Activated CD8-positive, alpha-beta memory T cell treated with anti-CD3 and anti-CD28 coated beads, Interleukin-2, amount 10 ng/mL, durations not matched to agents 7 days and 5 days (primary cell): ENCODE data around the gene LDHAL6B. TPM values are rescaled to one million over a fixed set of nuclear protein-coding genes. Genes with fewer than 3 reads are reported as not detected.

Experiments
- ATAC-seq: fragments of 150-1000 bp; cut with Tn5 transposase; one replicate; pipeline ENCODE4 v1.10.0; 2021; ENCODE audit warnings: moderate library complexity
- CTCF ChIA-PET: fragments of 350-600 bp; sonication (Branson Sonifier 250); formaldehyde crosslinking; loops from one replicate; lab custom pipeline; 2021; ENCODE audit warnings: antibody characterized with exemption; lab: Charles Lee
- DNase-seq: peaks from one replicate; pipeline ENCODE4 v3.0.0-alpha.2; 2020
- H3K27ac Mint-ChIP-seq: one replicate; pipeline ENCODE4 v1.8.0; 2021; ENCODE audit warnings: mild to moderate bottlenecking, mixed read lengths
- H3K27me3 Mint-ChIP-seq: one replicate; pipeline ENCODE4 v1.8.0; 2021; ENCODE audit warnings: mixed read lengths
- H3K36me3 Mint-ChIP-seq: one replicate; pipeline ENCODE4 v1.8.0; 2021; ENCODE audit warnings: mild to moderate bottlenecking, mixed read lengths
- H3K4me1 Mint-ChIP-seq: one replicate; pipeline ENCODE4 v1.8.0; 2021; ENCODE audit warnings: mixed read lengths
- H3K4me3 Mint-ChIP-seq: one replicate; pipeline ENCODE4 v1.8.0; 2021; ENCODE audit warnings: mild to moderate bottlenecking, moderate library complexity, mixed read lengths
- H3K9me3 Mint-ChIP-seq: one replicate; pipeline ENCODE4 v1.8.0; 2022; ENCODE audit warnings: low read depth, mixed read lengths
- total RNA-seq, 2 experiments: library from RNA; stranded (reverse); gene quantifications; one replicate each; pipeline ENCODE4 v1.2.3, GENCODE V29; 2021

The LDHAL6B gene
- total RNA-seq, 2 experiments from 2014 or later, result not detected

- Mint-ChIP-seq H3K27me3 (no peaks in the 10 kb centered on the region), H3K4me3 (no peak overlapping the region), H3K4me1 (peaks cover 38% of the 10 kb centered on the region), H3K9me3 (no peaks in the 10 kb centered on the region), H3K27ac (no peak overlapping the region), H3K36me3 (peaks cover 23% of the 10 kb centered on the region)
- DNase-seq (no peak), ATAC-seq (no peak)
- CTCF ChIA-PET, result interaction anchor here (1.3 to 2.7 kb wide), 3 partner anchors 9 to 358 kb away, joined by 6 to 9 read pairs (median 8); no protein-coding TSS in a partner anchor
Measured at GRCh38 chr15:59170295-59171066, 36.2 kb upstream of the LDHAL6B start.

- Mint-ChIP-seq H3K4me3 (no peak overlapping the region), H3K4me1 (peaks cover 35% of the 10 kb centered on the region), H3K27ac (no peak overlapping the region), H3K27me3 (no peaks in the 10 kb centered on the region), H3K36me3 (peaks cover 19% of the 10 kb centered on the region), H3K9me3 (no peaks in the 10 kb centered on the region)
- DNase-seq, result no peak
- CTCF ChIA-PET, result interaction anchor here (1.3 to 2.7 kb wide), 2 partner anchors 10 to 358 kb away, joined by 6 to 8 read pairs; no protein-coding TSS in a partner anchor
- no peak for ATAC-seq
Measured at GRCh38 chr15:59171067-59171397, 35.6 kb upstream of the LDHAL6B start.

- no peak for DNase-seq
- ATAC-seq, result no peak
- Mint-ChIP-seq H3K4me3 (no peak overlapping the region), H3K4me1 (peaks cover 32% of the 10 kb centered on the region), H3K27me3 (peaks cover 4% of the 10 kb centered on the region), H3K36me3 (peaks cover 14% of the 10 kb centered on the region), H3K9me3 (no peaks in the 10 kb centered on the region), H3K27ac (no peak overlapping the region)
- CTCF ChIA-PET, result interaction anchor here (1.8 kb wide), 1 partner anchor 322 kb away, joined by 4 read pairs; no protein-coding TSS in a partner anchor
Measured at GRCh38 chr15:59172289-59172901, 34.2 kb upstream of the LDHAL6B start.

GRCh38 chr15:59173194-59173593 lies 33.4 kb upstream of the LDHAL6B start:
- Mint-ChIP-seq H3K4me1 (peaks cover 32% of the 10 kb centered on the region), H3K9me3 (no peaks in the 10 kb centered on the region), H3K27me3 (peaks cover 4% of the 10 kb centered on the region), H3K27ac (no peak overlapping the region), H3K4me3 (no peak overlapping the region), H3K36me3 (peaks cover 13% of the 10 kb centered on the region)
- CTCF ChIA-PET, result interaction anchor here (1.3 to 1.8 kb wide), 2 partner anchors 11 to 321 kb away, joined by 4 to 5 read pairs; no protein-coding TSS in a partner anchor
- ATAC-seq, result no peak
- DNase-seq, result no peak

- no peak for DNase-seq
- H3K36me3 Mint-ChIP-seq, result peaks cover 10% of the 10 kb centered on the region
- CTCF ChIA-PET, result interaction anchor here (1.0 to 2.1 kb wide), 10 partner anchors 9 to 410 kb away, joined by 3 to 12 read pairs (median 6); no protein-coding TSS in a partner anchor
- H3K27me3 Mint-ChIP-seq, result peaks cover 4% of the 10 kb centered on the region
- H3K9me3 Mint-ChIP-seq, result no peaks in the 10 kb centered on the region
- no peak for ATAC-seq
- peaks cover 23% of the 10 kb centered on the region for H3K4me1 Mint-ChIP-seq
- H3K27ac Mint-ChIP-seq, result no peak overlapping the region
- no peak overlapping the region for H3K4me3 Mint-ChIP-seq
Measured at GRCh38 chr15:59174151-59174834, 32.4 kb upstream of the LDHAL6B start.

GRCh38 chr15:59174835-59175831 lies 31.5 kb upstream of the LDHAL6B start:
- peak; percentile 63 for DNase-seq
- Mint-ChIP-seq H3K4me3 (no peak overlapping the region), H3K36me3 (peaks cover 7% of the 10 kb centered on the region), H3K9me3 (no peaks in the 10 kb centered on the region), H3K4me1 (peaks cover 17% of the 10 kb centered on the region), H3K27ac (no peak overlapping the region), H3K27me3 (peaks cover 4% of the 10 kb centered on the region)
- ATAC-seq, result peak; percentile 91
- CTCF ChIA-PET, result interaction anchor here (0.7 to 2.1 kb wide), 11 partner anchors 10 to 410 kb away, joined by 3 to 12 read pairs (median 5); no protein-coding TSS in a partner anchor

- H3K27ac Mint-ChIP-seq, result no peak overlapping the region
- H3K27me3 Mint-ChIP-seq, result peaks cover 4% of the 10 kb centered on the region
- ATAC-seq, result no peak
- CTCF ChIA-PET, result no interaction called here
- H3K36me3 Mint-ChIP-seq, result peaks cover 13% of the 10 kb centered on the region
- H3K4me1 Mint-ChIP-seq, result peaks cover 10% of the 10 kb centered on the region
- DNase-seq, result no peak
- peaks cover 9% of the 10 kb centered on the region for H3K9me3 Mint-ChIP-seq
- H3K4me3 Mint-ChIP-seq, result no peak overlapping the region
Measured at GRCh38 chr15:59176653-59177316, 29.9 kb upstream of the LDHAL6B start.

GRCh38 chr15:59177317-59177660 lies 29.4 kb upstream of the LDHAL6B start:
- Mint-ChIP-seq H3K4me1 (peaks cover 10% of the 10 kb centered on the region), H3K9me3 (peaks cover 10% of the 10 kb centered on the region), H3K27me3 (peaks cover 4% of the 10 kb centered on the region), H3K27ac (no peak overlapping the region), H3K4me3 (no peak overlapping the region), H3K36me3 (peaks cover 14% of the 10 kb centered on the region)
- DNase-seq (no peak), ATAC-seq (no peak)
- CTCF ChIA-PET, result no interaction called here

GRCh38 chr15:59178151-59178695 lies 28.4 kb upstream of the LDHAL6B start:
- H3K27me3 Mint-ChIP-seq, result peaks cover 4% of the 10 kb centered on the region
- DNase-seq (no peak), ATAC-seq (no peak)
- H3K4me3 Mint-ChIP-seq, result no peak overlapping the region
- H3K27ac Mint-ChIP-seq, result no peak overlapping the region
- H3K4me1 Mint-ChIP-seq, result peaks cover 10% of the 10 kb centered on the region
- CTCF ChIA-PET, result no interaction called here
- peaks cover 19% of the 10 kb centered on the region for H3K36me3 Mint-ChIP-seq
- peaks cover 19% of the 10 kb centered on the region for H3K9me3 Mint-ChIP-seq

GRCh38 chr15:59179717-59180116 lies 26.9 kb upstream of the LDHAL6B start:
- no peak overlapping the region for H3K27ac Mint-ChIP-seq
- ATAC-seq (no peak), DNase-seq (no peak)
- peaks cover 10% of the 10 kb centered on the region for H3K4me1 Mint-ChIP-seq
- CTCF ChIA-PET, result no interaction called here
- peaks cover 4% of the 10 kb centered on the region for H3K27me3 Mint-ChIP-seq
- peaks cover 25% of the 10 kb centered on the region for H3K9me3 Mint-ChIP-seq
- no peak overlapping the region for H3K4me3 Mint-ChIP-seq
- H3K36me3 Mint-ChIP-seq, result peaks cover 27% of the 10 kb centered on the region

- ATAC-seq (no peak), DNase-seq (no peak)
- Mint-ChIP-seq H3K36me3 (peaks cover 31% of the 10 kb centered on the region), H3K4me1 (peaks cover 3% of the 10 kb centered on the region), H3K4me3 (no peak overlapping the region), H3K27me3 (peaks cover 4% of the 10 kb centered on the region), H3K9me3 (peaks cover 25% of the 10 kb centered on the region), H3K27ac (no peak overlapping the region)
- CTCF ChIA-PET, result no interaction called here
Measured at GRCh38 chr15:59180945-59181600, 25.6 kb upstream of the LDHAL6B start.
